Gastrocnemius medialis (tissue), 4 donors: ENCODE measurements around the gene ANKAR.

Experiments
- CTCF ChIP-seq, 5 experiments: fragments of 450-650 bp in 3 of 5; fragments of 200-600 bp in 2 of 5; sonication (generic) in 2 of 5; IDR thresholded peaks in 4 of 5; conservative IDR thresholded peaks in 1 of 5; 1 replicate in 4 of 5; 2 replicates in 1 of 5; pipeline ENCODE4 v1.5.1; 2016 to 2019; ENCODE audit warnings: antibody characterized with exemption in 5 of 5, mild to moderate bottlenecking in 3 of 5, moderate library complexity in 3 of 5
- POLR2A ChIP-seq, 2 donors: fragments of 450-650 bp; IDR thresholded peaks; one replicate each; pipeline ENCODE4 v1.6.1; 2017; ENCODE audit warnings: antibody characterized with exemption in 2 of 2, mild to moderate bottlenecking in 2 of 2, moderate library complexity in 2 of 2

- TF ChIP-seq CTCF (IDR thresholded peaks at IDR 0.05 in 4 of 5, conservative IDR thresholded peaks at IDR 0.05 in 1 of 5) (peak; percentile 47 to 76 (median 56)), POLR2A (IDR thresholded peaks at IDR 0.05) (no peak)
Observed at GRCh38 chr2:189698020-189698887, 23.8 kb downstream of the ANKAR start.
